ENCODE results near the gene NLRP12. TPM values are rescaled to one million over a fixed set of nuclear protein-coding genes. Genes with fewer than 3 reads are reported as not detected.
"Not testable (repeated sequence)": the region's sequence is repeated elsewhere in the genome, so short reads cannot be mapped to it uniquely, and the experiment has no call there.

The NLRP12 gene
- total RNA-seq: 1 to 10 TPM in 1 of 2 donors, under 1 TPM in 1; 0.19 to 1.1 TPM

GRCh38 chr19:53824134-53824611, at the start of gene NLRP12:
NLRP12 (minus strand) TSS chr19:53824314; CDS start chr19:53824174, 140 bp downstream.
- H3K27me3 ChIP-seq: no peaks in the 10 kb centered on the region
- H3K27ac ChIP-seq: peak within 1 kb of the TSS in 1 of 2 donors; percentile 40
- H3K4me3 ChIP-seq: no peak within 1 kb of the TSS
- H3K36me3 ChIP-seq: no peaks in the 10 kb centered on the region
- H3K9me3 ChIP-seq: no peaks in the 10 kb centered on the region
- DNase-seq (ENCODE audit: low spot score): no peak
- no peaks in the 10 kb centered on the region for H3K4me1 ChIP-seq
- TF ChIP-seq, protein P1, sequence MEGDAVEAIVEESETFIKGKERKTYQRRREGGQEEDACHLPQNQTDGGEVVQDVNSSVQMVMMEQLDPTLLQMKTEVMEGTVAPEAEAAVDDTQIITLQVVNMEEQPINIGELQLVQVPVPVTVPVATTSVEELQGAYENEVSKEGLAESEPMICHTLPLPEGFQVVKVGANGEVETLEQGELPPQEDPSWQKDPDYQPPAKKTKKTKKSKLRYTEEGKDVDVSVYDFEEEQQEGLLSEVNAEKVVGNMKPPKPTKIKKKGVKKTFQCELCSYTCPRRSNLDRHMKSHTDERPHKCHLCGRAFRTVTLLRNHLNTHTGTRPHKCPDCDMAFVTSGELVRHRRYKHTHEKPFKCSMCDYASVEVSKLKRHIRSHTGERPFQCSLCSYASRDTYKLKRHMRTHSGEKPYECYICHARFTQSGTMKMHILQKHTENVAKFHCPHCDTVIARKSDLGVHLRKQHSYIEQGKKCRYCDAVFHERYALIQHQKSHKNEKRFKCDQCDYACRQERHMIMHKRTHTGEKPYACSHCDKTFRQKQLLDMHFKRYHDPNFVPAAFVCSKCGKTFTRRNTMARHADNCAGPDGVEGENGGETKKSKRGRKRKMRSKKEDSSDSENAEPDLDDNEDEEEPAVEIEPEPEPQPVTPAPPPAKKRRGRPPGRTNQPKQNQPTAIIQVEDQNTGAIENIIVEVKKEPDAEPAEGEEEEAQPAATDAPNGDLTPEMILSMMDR (IDR thresholded peaks at IDR 0.05): no peak

DNA sequence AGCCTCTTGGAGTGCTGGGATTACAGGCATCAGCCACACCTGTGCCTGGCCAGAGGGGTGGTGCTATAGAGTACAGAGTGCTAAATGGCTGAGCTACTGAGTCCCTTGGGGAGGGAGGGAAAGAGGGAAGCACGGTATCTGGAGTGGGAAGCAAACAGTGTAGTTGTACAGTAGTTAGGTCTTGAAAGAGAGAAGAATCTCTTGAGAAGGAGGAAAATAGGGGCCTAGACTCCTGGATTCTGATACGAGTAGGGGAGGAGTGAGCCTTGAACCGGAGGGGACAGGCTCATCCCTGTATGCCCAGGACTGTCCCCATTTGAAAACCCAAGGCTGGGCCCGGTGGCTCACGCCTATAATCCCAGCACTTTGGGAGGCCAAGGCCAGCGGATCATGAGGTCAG, 48.6 kb upstream of the NLRP12 start:
- no peak overlapping the region for H3K27ac ChIP-seq
- no peak for DNase-seq (ENCODE audit: low spot score)
- H3K27me3 ChIP-seq: no peaks in the 10 kb centered on the region
- peaks cover 44% of the 10 kb centered on the region for H3K36me3 ChIP-seq
- H3K4me1 ChIP-seq: peaks cover 0 to 40% of the 10 kb centered on the region in 2 donors
- no peaks in the 10 kb centered on the region for H3K9me3 ChIP-seq
- no peak overlapping the region for H3K4me3 ChIP-seq
- TF ChIP-seq, protein P1 (IDR thresholded peaks at IDR 0.05): no peak

DNA sequence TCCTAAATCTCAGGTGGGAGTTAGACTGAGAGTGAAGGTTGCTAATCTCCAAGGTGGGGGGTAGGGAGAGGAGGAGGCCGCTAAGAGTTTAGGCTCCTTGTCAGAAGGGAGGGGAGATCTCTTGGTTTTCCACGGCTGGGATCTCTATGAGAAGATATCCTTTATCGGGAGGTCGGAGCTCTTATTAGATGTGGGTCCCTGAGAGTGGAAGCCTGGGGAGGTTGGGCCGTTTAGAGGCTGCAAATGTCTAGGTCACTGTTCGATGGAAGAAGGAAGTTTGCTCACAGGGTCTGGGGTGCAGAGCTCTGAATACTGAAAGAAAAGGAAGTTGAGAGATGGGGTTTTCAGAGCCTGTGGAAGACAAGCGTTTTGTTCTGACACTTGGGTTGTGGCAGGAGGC, 47.3 kb upstream of the NLRP12 start:
- H3K4me1 ChIP-seq: peaks cover 0 to 49% of the 10 kb centered on the region in 2 donors
- TF ChIP-seq, protein P1 (IDR thresholded peaks at IDR 0.05): no peak
- no peak for DNase-seq (ENCODE audit: low spot score)
- no peak overlapping the region for H3K4me3 ChIP-seq
- H3K36me3 ChIP-seq: peaks cover 44% of the 10 kb centered on the region
- no peaks in the 10 kb centered on the region for H3K27me3 ChIP-seq
- H3K9me3 ChIP-seq: no peaks in the 10 kb centered on the region
- H3K27ac ChIP-seq: no peak overlapping the region

DNA sequence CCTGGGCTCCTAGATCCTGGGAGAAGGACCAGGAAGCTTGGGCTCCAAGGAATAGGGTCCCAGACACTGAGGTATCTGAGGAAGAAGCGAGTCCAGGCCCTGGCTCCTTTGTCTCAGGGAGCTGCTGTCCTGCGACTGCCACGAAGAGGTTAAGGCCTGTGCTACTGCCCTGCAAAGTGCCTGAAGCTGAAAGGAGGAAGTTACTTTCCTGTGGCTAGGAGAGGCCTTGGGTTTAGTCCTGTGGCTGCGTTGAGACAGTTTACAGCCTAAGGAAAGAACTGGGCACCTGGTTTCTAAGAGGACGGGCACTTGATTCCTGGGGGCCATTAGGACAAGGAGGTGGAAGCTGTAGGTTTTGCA, 46.4 kb upstream of the NLRP12 start:
- DNase-seq (ENCODE audit: low spot score): no peak
- no peaks in the 10 kb centered on the region for H3K27me3 ChIP-seq
- peak overlapping the region; percentile 97 for H3K27ac ChIP-seq
- H3K36me3 ChIP-seq: peaks cover 34% of the 10 kb centered on the region
- peak overlapping the region in 1 of 2 donors; percentile 85 for H3K4me3 ChIP-seq
- no peaks in the 10 kb centered on the region for H3K9me3 ChIP-seq
- TF ChIP-seq, protein P1 (IDR thresholded peaks at IDR 0.05): no peak
- H3K4me1 ChIP-seq: peaks cover 0 to 58% of the 10 kb centered on the region in 2 donors

DNA sequence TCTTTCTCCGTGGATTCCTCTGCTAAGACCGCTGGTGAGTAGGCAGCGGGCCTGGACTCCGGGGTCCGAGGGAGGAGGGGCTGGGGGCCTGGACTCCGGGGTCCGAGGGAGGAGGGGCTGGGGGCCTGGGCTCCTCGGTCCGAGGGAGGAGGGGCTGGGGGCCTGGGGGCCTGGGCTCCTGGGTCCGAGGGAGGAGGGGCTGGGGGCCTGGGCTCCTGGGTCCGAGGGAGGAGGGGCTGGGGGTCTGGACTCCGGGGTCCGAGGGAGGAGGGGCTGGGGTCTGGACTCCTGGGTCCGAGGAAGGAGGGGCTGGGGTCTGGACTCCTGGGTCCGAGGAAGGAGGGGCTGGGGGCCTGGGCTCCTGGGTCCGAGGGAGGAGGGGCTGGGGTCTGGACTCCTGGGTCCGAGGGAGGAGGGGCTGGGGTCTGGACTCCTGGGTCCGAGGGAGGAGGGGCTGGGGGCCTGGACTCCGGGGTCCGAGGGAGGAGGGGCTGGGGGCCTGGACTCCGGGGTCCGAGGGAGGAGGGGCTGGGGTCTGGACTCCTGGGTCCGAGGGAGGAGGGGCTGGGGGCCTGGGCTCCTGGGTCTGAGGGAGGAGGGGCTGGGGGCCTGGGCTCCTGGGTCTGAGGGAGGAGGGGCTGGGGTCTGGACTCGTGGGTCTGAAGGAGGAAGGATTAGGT, 45.8 kb upstream of the NLRP12 start:
- DNase-seq (ENCODE audit: low spot score); H3K27me3 ChIP-seq; H3K9me3 ChIP-seq: not testable (repeated sequence)
- Histone ChIP-seq H3K27ac (peak overlapping the region; percentile 97), H3K4me3 (peak overlapping the region; percentile 85 to 87), H3K36me3 (peaks cover 31% of the 10 kb centered on the region), H3K4me1 (peaks cover 0 to 62% of the 10 kb centered on the region in 2 donors)

GRCh38 chr19:53868892-53869804, 45.0 kb upstream of the NLRP12 start:
- Histone ChIP-seq H3K9me3 (no peaks in the 10 kb centered on the region), H3K4me1 (peaks cover 0 to 58% of the 10 kb centered on the region in 2 donors), H3K36me3 (peaks cover 23% of the 10 kb centered on the region), H3K27me3 (no peaks in the 10 kb centered on the region), H3K27ac (peak overlapping the region; percentile 97), H3K4me3 (peak overlapping the region; percentile 85 to 87)
- DNase-seq (ENCODE audit: low spot score): peak; percentile 94
- TF ChIP-seq, protein P1 (IDR thresholded peaks at IDR 0.05): peak in 1 of 2 donors; percentile 47
